Lower leg skin (tissue), 4 donors: Measurements from ENCODE around the gene TIAM2. TPM values are rescaled to one million over a fixed set of nuclear protein-coding genes. Genes with fewer than 3 reads are reported as not detected.
A peak's percentile ranks its signal among the peaks of the same experiment; 100 is the strongest.
"Not testable (repeated sequence)": the region's sequence is repeated elsewhere in the genome, so short reads cannot be mapped to it uniquely, and the experiment has no call there.

Source experiments
- DNase-seq, 2 donors: peaks; one replicate each; pipeline ENCODE4 v3.0.0-alpha.2; 2019; ENCODE audit warnings: low spot score in 2 of 2
- H3K4me3 ChIP-seq: fragments of 200-600 bp; sonication (generic); 2 replicates; pipeline ENCODE4 v1.5.1; 2017; ENCODE audit warnings: mild to moderate bottlenecking, low read depth; ENCODE audit not compliant: poor library complexity, severe bottlenecking
- POLR2A ChIP-seq, 2 donors: fragments of 450-650 bp; IDR thresholded peaks; one replicate each; pipeline ENCODE4 v1.6.1; 2016 to 2017; ENCODE audit warnings: antibody characterized with exemption in 2 of 2, mild to moderate bottlenecking in 1 of 2, moderate library complexity in 1 of 2
- WGBS, 2 donors: methylation state at CpG; one replicate each; pipeline ENCODE4 v1.1.5; 2018; 5-methylcytosine and 5-hydroxymethylcytosine counted together
- intact Hi-C: fragments of 100-400 bp; cut with DNase I; formaldehyde crosslinking; loops from one replicate; pipeline ENCODE4 v1.15.0; 2023; ENCODE audit warnings: low total_unique reads
- total RNA-seq, 4 donors: library from RNA; depleted of rRNA; stranded (reverse); fragments of >200 nt; gene quantifications; one replicate each; pipeline ENCODE4 v1.1.0, GENCODE V29; 2016
- TF ChIP-seq, protein P1 (sequence below), 3 donors: fragments of 450-650 bp; IDR thresholded peaks; one replicate each; pipeline ENCODE4 v1.5.1; 2016; ENCODE audit warnings: antibody characterized with exemption in 3 of 3, mild to moderate bottlenecking in 3 of 3, moderate library complexity in 2 of 3

TIAM2 gene
- total RNA-seq, 4 donors from 2014 or later = 5.4 to 11.0 (median 7.4) TPM

DNA sequence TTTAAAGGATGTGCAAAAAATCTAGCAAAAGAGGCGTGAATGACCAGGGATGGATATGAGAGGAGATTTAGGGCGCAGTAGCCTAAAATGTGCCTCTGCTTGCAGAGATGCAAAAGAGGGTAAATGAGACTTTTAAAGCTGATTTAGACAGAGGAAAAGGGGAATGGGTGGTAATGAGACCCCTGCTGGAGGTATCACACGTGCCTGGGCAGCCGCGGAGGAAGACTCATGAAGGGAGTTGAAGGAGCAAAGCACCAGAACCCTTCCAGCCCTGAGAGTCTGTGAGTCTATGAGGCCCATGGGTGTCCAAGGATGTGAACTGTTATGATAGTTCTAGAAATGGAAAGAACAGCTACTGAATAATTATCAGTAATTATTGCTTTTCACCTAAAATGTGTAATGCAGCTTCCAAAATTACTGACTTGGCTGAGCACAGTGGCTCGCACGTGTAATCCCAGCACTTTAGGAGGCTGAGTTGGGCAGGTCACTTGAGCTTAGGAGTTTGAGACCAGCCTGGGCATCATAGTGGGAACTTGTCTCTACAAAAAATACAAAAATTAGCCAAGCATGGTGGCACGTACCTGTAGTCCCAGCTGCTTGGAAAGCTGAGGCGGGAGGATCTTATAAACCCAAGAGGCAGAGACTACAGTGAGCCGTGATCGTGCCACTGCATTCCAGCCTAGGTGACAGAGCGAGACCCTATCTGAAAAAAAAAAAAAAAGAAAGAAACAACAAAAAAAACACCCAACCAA is 38.2 kb upstream of the TIAM2 start:
- TF ChIP-seq, protein P1, sequence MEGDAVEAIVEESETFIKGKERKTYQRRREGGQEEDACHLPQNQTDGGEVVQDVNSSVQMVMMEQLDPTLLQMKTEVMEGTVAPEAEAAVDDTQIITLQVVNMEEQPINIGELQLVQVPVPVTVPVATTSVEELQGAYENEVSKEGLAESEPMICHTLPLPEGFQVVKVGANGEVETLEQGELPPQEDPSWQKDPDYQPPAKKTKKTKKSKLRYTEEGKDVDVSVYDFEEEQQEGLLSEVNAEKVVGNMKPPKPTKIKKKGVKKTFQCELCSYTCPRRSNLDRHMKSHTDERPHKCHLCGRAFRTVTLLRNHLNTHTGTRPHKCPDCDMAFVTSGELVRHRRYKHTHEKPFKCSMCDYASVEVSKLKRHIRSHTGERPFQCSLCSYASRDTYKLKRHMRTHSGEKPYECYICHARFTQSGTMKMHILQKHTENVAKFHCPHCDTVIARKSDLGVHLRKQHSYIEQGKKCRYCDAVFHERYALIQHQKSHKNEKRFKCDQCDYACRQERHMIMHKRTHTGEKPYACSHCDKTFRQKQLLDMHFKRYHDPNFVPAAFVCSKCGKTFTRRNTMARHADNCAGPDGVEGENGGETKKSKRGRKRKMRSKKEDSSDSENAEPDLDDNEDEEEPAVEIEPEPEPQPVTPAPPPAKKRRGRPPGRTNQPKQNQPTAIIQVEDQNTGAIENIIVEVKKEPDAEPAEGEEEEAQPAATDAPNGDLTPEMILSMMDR (IDR thresholded peaks at IDR 0.05) = no peak
- TF ChIP-seq POLR2A (IDR thresholded peaks at IDR 0.05) = no peak
- WGBS, 2 donors = 92 to 93% methylated on average over 12 of the region's 12 CpGs
- intact Hi-C loops = no loop called here
- no peak for DNase-seq
- H3K4me3 ChIP-seq = no peak overlapping the region

DNA sequence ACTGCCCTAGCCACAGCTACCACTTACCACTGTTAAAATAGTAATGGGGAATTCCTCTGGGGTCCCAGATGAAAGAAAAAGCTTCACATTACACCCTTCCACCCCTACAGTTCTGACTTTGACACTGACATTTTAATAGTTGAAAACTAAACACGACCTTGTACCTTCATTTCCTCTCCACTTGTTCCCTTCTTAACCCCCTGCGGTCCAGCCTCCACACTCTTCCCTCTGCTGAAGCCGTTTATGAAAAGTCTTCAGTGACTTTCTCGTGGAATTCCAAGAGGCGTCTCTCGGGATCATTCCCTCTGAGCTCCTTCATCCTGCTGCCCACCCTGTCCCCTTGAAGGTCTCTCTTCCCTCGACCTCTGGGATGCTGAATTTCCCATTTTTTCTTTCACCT is 36.6 kb upstream of the TIAM2 start:
- 79 to 80% methylated on average over 7 of the region's 7 CpGs for WGBS, 2 donors
- no peak for DNase-seq
- no peak overlapping the region for H3K4me3 ChIP-seq
- intact Hi-C loops = no loop called here
- TF ChIP-seq, protein P1 (IDR thresholded peaks at IDR 0.05) = no peak
- TF ChIP-seq POLR2A (IDR thresholded peaks at IDR 0.05) = no peak

GRCh38 chr6:154960299-154960843 is 34.7 kb upstream of the TIAM2 start:
- no peak for DNase-seq
- no peak for TF ChIP-seq POLR2A (IDR thresholded peaks at IDR 0.05)
- TF ChIP-seq, protein P1 (IDR thresholded peaks at IDR 0.05) = peak in 1 of 3 donors; percentile 40
- intact Hi-C loops = no loop called here
- WGBS, 2 donors = 85 to 88% methylated on average over 11 of the region's 11 CpGs
- H3K4me3 ChIP-seq = no peak overlapping the region

DNA sequence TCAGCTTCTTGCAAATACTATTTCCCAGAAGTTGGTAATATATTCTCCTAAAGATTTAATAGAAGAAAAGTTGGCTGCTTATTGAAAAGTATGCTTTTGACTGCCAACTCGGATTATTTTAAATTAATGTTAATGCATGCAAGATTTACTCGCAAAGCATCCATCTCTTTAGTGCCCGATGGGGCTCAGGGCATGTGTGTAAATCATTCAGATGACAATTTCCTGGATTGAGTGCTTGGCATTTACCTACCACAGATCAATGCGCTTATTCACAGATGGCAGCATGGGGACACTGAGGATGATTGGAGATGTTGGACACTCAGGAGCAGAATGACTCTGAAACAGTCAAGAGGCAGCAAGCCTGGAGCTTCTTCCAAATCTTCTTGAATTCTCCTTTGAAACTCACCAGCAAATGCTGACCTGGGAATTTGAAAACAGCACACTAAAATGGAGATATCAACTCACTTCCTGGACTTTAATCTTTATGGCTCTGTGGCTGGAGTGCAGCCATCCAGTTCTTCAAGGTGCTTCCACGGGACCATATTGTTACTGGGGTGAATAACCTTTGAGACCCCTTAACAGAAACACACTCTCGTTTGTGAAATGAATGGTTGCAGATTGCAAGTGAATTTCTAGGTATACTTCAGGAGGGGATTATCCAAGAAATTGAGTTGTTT is 34.1 kb upstream of the TIAM2 start:
- intact Hi-C loops = no loop called here
- no peak for DNase-seq
- WGBS, 2 donors = 60 to 75% methylated on average over 6 of the region's 6 CpGs
- H3K4me3 ChIP-seq = no peak overlapping the region
- TF ChIP-seq, protein P1 (IDR thresholded peaks at IDR 0.05) = no peak
- TF ChIP-seq POLR2A (IDR thresholded peaks at IDR 0.05) = no peak

DNA sequence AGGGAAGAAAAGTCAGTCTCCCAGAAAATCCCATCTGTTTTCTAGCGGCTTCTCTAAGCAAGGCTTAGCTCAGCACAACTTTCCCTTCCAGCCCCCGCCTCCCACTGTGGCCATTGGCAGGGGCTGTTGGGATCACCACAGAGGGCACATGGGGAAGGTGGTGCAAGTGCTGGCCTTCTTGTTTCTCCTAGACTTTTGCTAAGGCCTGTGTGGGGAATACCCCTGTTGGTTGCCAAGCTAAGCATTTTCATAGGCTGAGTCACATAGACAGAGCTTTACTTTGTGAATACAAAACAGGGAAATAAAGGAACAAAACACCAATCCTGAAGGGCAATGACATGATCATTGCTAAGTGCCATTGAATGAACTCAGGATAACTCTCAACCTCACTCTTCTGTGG is 32.4 kb upstream of the TIAM2 start:
- no peak overlapping the region for H3K4me3 ChIP-seq
- WGBS, 2 donors = 87 to 95% methylated on average over 2 of the region's 2 CpGs
- intact Hi-C loops = no loop called here
- no peak for DNase-seq
- TF ChIP-seq, protein P1 (IDR thresholded peaks at IDR 0.05) = no peak
- no peak for TF ChIP-seq POLR2A (IDR thresholded peaks at IDR 0.05)

GRCh38 chr6:154966065-154966770 is 28.9 kb upstream of the TIAM2 start:
- 97 to 99% methylated on average over 34 to 40 of the region's 51 CpGs for WGBS, 2 donors
- intact Hi-C loops, DNase-seq, H3K4me3 ChIP-seq: not testable (repeated sequence)
